Parathyroid adenoma (tissue), 2 donors: Measurements from ENCODE around the gene PTPN4.
A peak's percentile ranks its signal among the peaks of the same experiment; 100 is the strongest.

Experiments
- H2AFZ ChIP-seq: fragments of 300-600 bp; sonication (generic); one replicate; pipeline ENCODE4 v1.7.0; 2017; ENCODE audit warnings: antibody characterized with exemption, mild to moderate bottlenecking
- H3K27ac ChIP-seq: fragments of 300-600 bp; sonication (generic); one replicate; pipeline ENCODE4 v1.7.0; 2017
- H3K27me3 ChIP-seq: fragments of 300-600 bp; sonication (generic); one replicate; pipeline ENCODE4 v1.7.0; 2017; ENCODE audit warnings: low read length; ENCODE audit not compliant: control insufficient read depth, insufficient read depth
- H3K36me3 ChIP-seq: fragments of 300-600 bp; sonication (generic); one replicate; pipeline ENCODE4 v1.7.0; 2017; ENCODE audit warnings: low read length; ENCODE audit not compliant: control insufficient read depth, insufficient read depth
- H3K4me1 ChIP-seq: fragments of 300-600 bp; sonication (generic); one replicate; pipeline ENCODE4 v1.7.0; 2017; ENCODE audit warnings: control low read depth
- H3K4me2 ChIP-seq: fragments of 300-600 bp; sonication (generic); one replicate; pipeline ENCODE4 v1.7.0; 2017; ENCODE audit warnings: low read length
- H3K4me3 ChIP-seq: fragments of 300-600 bp; sonication (generic); one replicate; pipeline ENCODE4 v1.7.0; 2017; ENCODE audit warnings: low read depth, low read length
- H3K79me2 ChIP-seq: fragments of 300-600 bp; sonication (generic); one replicate; pipeline ENCODE4 v1.7.0; 2017; ENCODE audit warnings: control low read depth
- H3K9ac ChIP-seq: fragments of 300-600 bp; sonication (generic); one replicate; pipeline ENCODE4 v1.7.0; 2017; ENCODE audit warnings: mild to moderate bottlenecking
- H3K9me3 ChIP-seq: fragments of 300-600 bp; sonication (generic); one replicate; pipeline ENCODE4 v1.7.0; 2017; ENCODE audit warnings: low read length; ENCODE audit not compliant: control insufficient read depth
- CTCF ChIP-seq: fragments of 300-600 bp; sonication (generic); IDR thresholded peaks from one replicate; pipeline ENCODE4 v1.7.0; 2017; ENCODE audit warnings: antibody characterized with exemption, mild to moderate bottlenecking
- donor health status: primary hyperparathyroidism.

The PTPN4 gene

GRCh38 chr2:120012771-120013596, 253.3 kb downstream of the PTPN4 start, which contains the start of gene EPB41L5:
Gene EPB41L5 (plus strand): TSS chr2:120013077. CDS start chr2:120019085, 6,008 bp downstream.
- Histone ChIP-seq H3K9me3 (no peaks in the 10 kb centered on the region), H3K9ac (peak within 1 kb of the TSS; percentile 63), H3K4me1 (peaks cover 4% of the 10 kb centered on the region), H2AFZ (peak within 1 kb of the TSS; percentile 98), H3K36me3 (no peaks in the 10 kb centered on the region), H3K27ac (peak within 1 kb of the TSS; percentile 93), H3K4me3 (peak within 1 kb of the TSS; percentile 86), H3K79me2 (peaks cover 9% of the 10 kb centered on the region), H3K27me3 (no peaks in the 10 kb centered on the region), H3K4me2 (peak within 1 kb of the TSS; percentile 95)
- TF ChIP-seq CTCF = peak; percentile 10

GRCh38 chr2:120013597-120014223, 254.0 kb downstream of the PTPN4 start:
- TF ChIP-seq CTCF = no peak

GRCh38 chr2:120014226-120014980, 254.7 kb downstream of the PTPN4 start:
- H3K4me3 ChIP-seq = peak overlapping the region; percentile 86
- peak overlapping the region; percentile 93 for H3K27ac ChIP-seq
- H3K36me3 ChIP-seq = no peaks in the 10 kb centered on the region
- H3K4me1 ChIP-seq = peaks cover 4% of the 10 kb centered on the region
- peak overlapping the region; percentile 5 for H2AFZ ChIP-seq
- no peak for TF ChIP-seq CTCF
- H3K9ac ChIP-seq = no peak overlapping the region
- peak overlapping the region; percentile 95 for H3K4me2 ChIP-seq
- no peaks in the 10 kb centered on the region for H3K9me3 ChIP-seq
- peaks cover 9% of the 10 kb centered on the region for H3K79me2 ChIP-seq
- H3K27me3 ChIP-seq = no peaks in the 10 kb centered on the region

More at GRCh38 chr2:120013597-120014223, 254.0 kb downstream of the PTPN4 start:
- peaks cover 9% of the 10 kb centered on the region for H3K79me2 ChIP-seq
- H2AFZ ChIP-seq = peak overlapping the region; percentile 98
- H3K4me2 ChIP-seq = peak overlapping the region; percentile 95
- peaks cover 4% of the 10 kb centered on the region for H3K4me1 ChIP-seq
- H3K36me3 ChIP-seq = no peaks in the 10 kb centered on the region
- peak overlapping the region; percentile 63 for H3K9ac ChIP-seq
- H3K9me3 ChIP-seq = no peaks in the 10 kb centered on the region
- peak overlapping the region; percentile 86 for H3K4me3 ChIP-seq
- H3K27me3 ChIP-seq = no peaks in the 10 kb centered on the region
- peak overlapping the region; percentile 93 for H3K27ac ChIP-seq

- no peak for TF ChIP-seq CTCF
Measured at GRCh38 chr2:120016800-120017199, 257.1 kb downstream of the PTPN4 start.

More at GRCh38 chr2:120016800-120017199, 257.1 kb downstream of the PTPN4 start:
- Histone ChIP-seq H3K4me3 (no peak overlapping the region), H3K9me3 (no peaks in the 10 kb centered on the region), H3K9ac (no peak overlapping the region), H2AFZ (no peak overlapping the region), H3K27ac (no peak overlapping the region), H3K36me3 (no peaks in the 10 kb centered on the region), H3K4me1 (peaks cover 4% of the 10 kb centered on the region), H3K79me2 (peaks cover 6% of the 10 kb centered on the region), H3K27me3 (no peaks in the 10 kb centered on the region), H3K4me2 (no peak overlapping the region)
